HepG2 (cell line): Measurements from ENCODE around the gene RHOC. TPM values are rescaled to one million over a fixed set of nuclear protein-coding genes. Genes with fewer than 3 reads are reported as not detected.

Experiments used
- BHLHE40 ChIP-seq: IDR thresholded peaks from 2 replicates; pipeline ENCODE4 v1.6.1; 2011; ENCODE audit warnings: low read length, improper control_type of control experiment
- CBX2 ChIP-seq, 2 experiments: fragments of 200-600 bp in 1 of 2; sonication (generic); formaldehyde crosslinking in 1 of 2; IDR thresholded peaks; 2 replicates each; pipeline versions ENCODE4 v1.7.0 to v1.8.1; 2018 to 2022; ENCODE audit warnings: low read depth in 2 of 2, low read length in 1 of 2, mild to moderate bottlenecking in 1 of 2, missing genetic modification reagents in 1 of 2
- FOSL1 ChIP-seq: sonication (generic); formaldehyde crosslinking; IDR thresholded peaks from 2 replicates; pipeline ENCODE4 v1.9.0; 2021; ENCODE audit warnings: missing genetic modification reagents, borderline replicate concordance
- FOXA3 ChIP-seq: IDR thresholded peaks from 2 replicates; pipeline ENCODE4 v1.6.1; 2016; ENCODE audit warnings: missing genetic modification reagents, missing compliant biosample characterization
- GLI4 ChIP-seq: sonication (generic); formaldehyde crosslinking; IDR thresholded peaks from 2 replicates; pipeline ENCODE4 v1.5.1; 2020; ENCODE audit warnings: missing genetic modification reagents, mild to moderate bottlenecking, moderate library complexity, borderline replicate concordance
- KLF16 ChIP-seq, 2 experiments: sonication (generic) in 1 of 2; formaldehyde crosslinking in 1 of 2; IDR thresholded peaks; 2 replicates each; pipeline versions ENCODE4 v1.6.1 to v1.8.0; 2016 to 2023; ENCODE audit warnings: missing genetic modification reagents in 2 of 2, missing compliant biosample characterization in 1 of 2
- NR3C1 ChIP-seq: sonication (generic); formaldehyde crosslinking; IDR thresholded peaks from 2 replicates; pipeline ENCODE4 v1.4.0; 2020; ENCODE audit warnings: missing genetic modification reagents
- POLR2AphosphoS5 ChIP-seq: IDR thresholded peaks from 2 replicates; pipeline ENCODE4 v1.6.1; 2012; ENCODE audit warnings: low read depth, low read length
- SAFB2 ChIP-seq: sonication (generic); formaldehyde crosslinking; IDR thresholded peaks from 2 replicates; pipeline ENCODE4 v1.5.1; 2020; ENCODE audit warnings: missing genetic modification reagents, low read depth, mild to moderate bottlenecking, borderline replicate concordance
- SALL1 ChIP-seq: sonication (generic); formaldehyde crosslinking; IDR thresholded peaks from 2 replicates; pipeline ENCODE4 v1.8.0; 2022; ENCODE audit warnings: mild to moderate bottlenecking, missing genetic modification reagents
- SUZ12 ChIP-seq: fragments of 150-350 bp; IDR thresholded peaks from 2 replicates; pipeline ENCODE4 v1.6.1; 2014; ENCODE audit warnings: low read depth, low read length
- TBL1XR1 ChIP-seq: fragments of 150-350 bp; IDR thresholded peaks from 2 replicates; pipeline ENCODE4 v1.6.1; 2014; ENCODE audit warnings: borderline replicate concordance, low read length; ENCODE audit not compliant: partially characterized antibody
- ZBTB38 ChIP-seq: sonication (generic); formaldehyde crosslinking; IDR thresholded peaks from 2 replicates; pipeline ENCODE4 v1.5.1; 2020; ENCODE audit warnings: mild to moderate bottlenecking, missing genetic modification reagents
- ZBTB42 ChIP-seq: sonication (generic); formaldehyde crosslinking; IDR thresholded peaks from 2 replicates; pipeline ENCODE4 v1.5.0; 2020; ENCODE audit warnings: mild to moderate bottlenecking, missing genetic modification reagents
- ZNF296 ChIP-seq: sonication (generic); formaldehyde crosslinking; conservative IDR thresholded peaks from 2 replicates; pipeline ENCODE4 v1.5.0; 2020; ENCODE audit warnings: mild to moderate bottlenecking, missing genetic modification reagents
- ZNF335 ChIP-seq: sonication (generic); formaldehyde crosslinking; IDR thresholded peaks from 2 replicates; pipeline ENCODE4 v1.4.0; 2020; ENCODE audit warnings: missing genetic modification reagents
- ZNF350 ChIP-seq: sonication (generic); formaldehyde crosslinking; IDR thresholded peaks from 2 replicates; pipeline ENCODE4 v1.4.0; 2020; ENCODE audit warnings: mild to moderate bottlenecking, low read depth, missing genetic modification reagents, borderline replicate concordance
- ZNF354B ChIP-seq: sonication (generic); formaldehyde crosslinking; IDR thresholded peaks from 2 replicates; pipeline ENCODE4 v1.8.0; 2022; ENCODE audit warnings: mild to moderate bottlenecking, missing genetic modification reagents
- ZNF569 ChIP-seq: sonication (generic); formaldehyde crosslinking; IDR thresholded peaks from 2 replicates; pipeline ENCODE4 v1.5.0; 2020; ENCODE audit warnings: mild to moderate bottlenecking, missing genetic modification reagents, moderate library complexity, borderline replicate concordance
- ZNF577 ChIP-seq: sonication (generic); formaldehyde crosslinking; IDR thresholded peaks from 2 replicates; pipeline ENCODE4 v1.4.0; 2020; ENCODE audit warnings: mild to moderate bottlenecking, low read depth, missing genetic modification reagents, borderline replicate concordance
- ZNF766 ChIP-seq: sonication (generic); formaldehyde crosslinking; IDR thresholded peaks from 2 replicates; pipeline ENCODE4 v1.5.0; 2020; ENCODE audit warnings: missing genetic modification reagents, borderline replicate concordance
- ZNF782 ChIP-seq: sonication (generic); formaldehyde crosslinking; IDR thresholded peaks from 2 replicates; pipeline ENCODE4 v1.4.0; 2020; ENCODE audit warnings: missing genetic modification reagents, mild to moderate bottlenecking, borderline replicate concordance
- ZNF883 ChIP-seq: sonication (generic); formaldehyde crosslinking; IDR thresholded peaks from 2 replicates; pipeline ENCODE4 v1.5.1; 2020; ENCODE audit warnings: mild to moderate bottlenecking, missing genetic modification reagents; ENCODE audit errors: not compliant biosample characterization
- polyA plus RNA-seq, 8 experiments: library from polyadenylated mRNA; depleted of rRNA in 3 of 8; stranded (reverse) in 7 of 8; unstranded in 1 of 8; fragments of >200 nt; fragmentation: Illumina TruSeq in 4 of 8; extraction: Trizol in 4 of 8; gene quantifications; 2 replicates each; pipeline versions ENCODE4 v1.2.1 to v1.2.3, GENCODE V29; 2011 to 2016; ENCODE audit warnings: low read depth in 4 of 8, missing spikeins in 1 of 8, mixed read lengths in 1 of 8; ENCODE audit not compliant: insufficient read depth in 1 of 8
- total RNA-seq, 5 experiments: library from RNA; depleted of rRNA; stranded (reverse); fragments of >200 nt; fragmentation: Illumina TruSeq; extraction: Trizol; gene quantifications; 2 replicates each; pipeline ENCODE4 v1.2.3, GENCODE V29; 2016; ENCODE audit warnings: low read depth in 1 of 5
- TF ChIP-seq, protein P1 (sequence below): sonication (generic); formaldehyde crosslinking; conservative IDR thresholded peaks from 2 replicates; pipeline ENCODE4 v1.4.0; 2020; ENCODE audit warnings: mild to moderate bottlenecking, missing genetic modification reagents, moderate library complexity
- TF ChIP-seq, protein P2 (sequence below): sonication (generic); formaldehyde crosslinking; IDR thresholded peaks from 2 replicates; pipeline ENCODE4 v1.5.1; 2020; ENCODE audit warnings: mild to moderate bottlenecking, moderate library complexity, missing genetic modification reagents

Gene RHOC
- total and polyA plus RNA-seq, 2 of the 13 experiments (the other 11 are each of a cell fraction or from before 2014, with no cell fraction given) = 64.3 to 182 TPM

DNA sequence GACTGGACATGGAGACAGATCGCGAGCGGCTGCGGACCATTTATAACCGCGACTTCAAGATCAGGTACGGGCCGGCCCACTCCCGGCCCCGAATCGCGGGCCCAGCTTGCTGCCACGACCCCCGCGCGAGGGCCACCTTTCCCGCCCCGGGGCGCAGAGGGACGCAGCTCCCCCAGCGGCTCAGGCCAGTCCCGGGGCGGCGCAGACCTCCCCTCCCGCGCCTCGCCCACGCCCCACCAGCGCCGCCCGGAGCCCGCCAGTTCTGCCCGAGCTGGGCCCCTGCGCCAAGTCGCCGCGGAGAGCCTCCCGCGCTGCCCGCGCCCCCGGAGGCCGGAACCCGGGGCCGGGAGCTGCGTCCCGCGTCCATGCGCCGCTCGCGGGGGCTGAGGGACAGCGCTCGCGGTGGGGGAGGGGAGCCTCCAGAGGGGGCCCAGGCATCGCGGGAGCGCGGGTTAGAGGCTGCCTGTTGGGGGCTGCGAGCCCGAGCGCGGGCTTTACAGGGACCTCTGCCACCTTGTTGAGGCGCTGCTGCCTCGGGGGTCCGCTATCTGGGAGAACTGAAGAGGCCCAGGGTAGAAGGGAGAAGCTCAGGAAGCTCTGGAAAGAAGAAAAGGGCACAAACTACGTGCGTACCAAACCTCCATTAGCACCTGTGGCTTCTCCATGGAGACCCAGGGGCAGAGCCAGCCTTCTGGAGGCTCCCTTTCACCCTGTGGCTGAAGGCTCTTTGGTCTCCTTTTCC lies 31.8 kb downstream of the RHOC start (continued):
- TF ChIP-seq ZNF296 (CRISPR knock-in tag) (no peak), ZBTB38 (peak; percentile 14; the same call in 1 of the 2 replicates), POLR2AphosphoS5 (no peak), SUZ12 (no peak), CBX2 (IDR thresholded peaks at IDR 0.05; ENCODE audit: low read depth, low read length) (no peak), CBX2 (CRISPR knock-in tag; IDR thresholded peaks at IDR 0.05; ENCODE audit: low read depth) (no peak), ZNF569 (CRISPR knock-in tag) (no peak), SALL1 (peak; percentile 7; the same call in 1 of the 2 replicates), FOSL1 (no peak), ZBTB42 (CRISPR knock-in tag) (no peak), ZNF883 (no peak), NR3C1 (CRISPR knock-in tag) (no peak), ZNF335 (CRISPR knock-in tag) (no peak), KLF16 (CRISPR knock-in tag; IDR thresholded peaks at IDR 0.05) (no peak), GLI4 (CRISPR knock-in tag) (no peak), ZNF577 (CRISPR knock-in tag) (no peak), FOXA3 (CRISPR knock-in tag) (peak; percentile 9; the same call in 1 of the 2 replicates), ZNF766 (CRISPR knock-in tag) (no peak), SAFB2 (CRISPR knock-in tag) (no peak; the same call in 1 of the 2 replicates), ZNF782 (CRISPR knock-in tag) (0 out of 2 replicates have a peak, but pooled peaks have one; percentile 12), ZNF350 (CRISPR knock-in tag) (no peak), TBL1XR1 (no peak), BHLHE40 (no peak), ZNF354B (CRISPR knock-in tag) (no peak)
- TF ChIP-seq, protein P1, sequence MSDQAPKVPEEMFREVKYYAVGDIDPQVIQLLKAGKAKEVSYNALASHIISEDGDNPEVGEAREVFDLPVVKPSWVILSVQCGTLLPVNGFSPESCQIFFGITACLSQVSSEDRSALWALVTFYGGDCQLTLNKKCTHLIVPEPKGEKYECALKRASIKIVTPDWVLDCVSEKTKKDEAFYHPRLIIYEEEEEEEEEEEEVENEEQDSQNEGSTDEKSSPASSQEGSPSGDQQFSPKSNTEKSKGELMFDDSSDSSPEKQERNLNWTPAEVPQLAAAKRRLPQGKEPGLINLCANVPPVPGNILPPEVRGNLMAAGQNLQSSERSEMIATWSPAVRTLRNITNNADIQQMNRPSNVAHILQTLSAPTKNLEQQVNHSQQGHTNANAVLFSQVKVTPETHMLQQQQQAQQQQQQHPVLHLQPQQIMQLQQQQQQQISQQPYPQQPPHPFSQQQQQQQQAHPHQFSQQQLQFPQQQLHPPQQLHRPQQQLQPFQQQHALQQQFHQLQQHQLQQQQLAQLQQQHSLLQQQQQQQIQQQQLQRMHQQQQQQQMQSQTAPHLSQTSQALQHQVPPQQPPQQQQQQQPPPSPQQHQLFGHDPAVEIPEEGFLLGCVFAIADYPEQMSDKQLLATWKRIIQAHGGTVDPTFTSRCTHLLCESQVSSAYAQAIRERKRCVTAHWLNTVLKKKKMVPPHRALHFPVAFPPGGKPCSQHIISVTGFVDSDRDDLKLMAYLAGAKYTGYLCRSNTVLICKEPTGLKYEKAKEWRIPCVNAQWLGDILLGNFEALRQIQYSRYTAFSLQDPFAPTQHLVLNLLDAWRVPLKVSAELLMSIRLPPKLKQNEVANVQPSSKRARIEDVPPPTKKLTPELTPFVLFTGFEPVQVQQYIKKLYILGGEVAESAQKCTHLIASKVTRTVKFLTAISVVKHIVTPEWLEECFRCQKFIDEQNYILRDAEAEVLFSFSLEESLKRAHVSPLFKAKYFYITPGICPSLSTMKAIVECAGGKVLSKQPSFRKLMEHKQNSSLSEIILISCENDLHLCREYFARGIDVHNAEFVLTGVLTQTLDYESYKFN (CRISPR knock-in tag) = no peak; the same call in 1 of the 2 replicates
- TF ChIP-seq, protein P2, sequence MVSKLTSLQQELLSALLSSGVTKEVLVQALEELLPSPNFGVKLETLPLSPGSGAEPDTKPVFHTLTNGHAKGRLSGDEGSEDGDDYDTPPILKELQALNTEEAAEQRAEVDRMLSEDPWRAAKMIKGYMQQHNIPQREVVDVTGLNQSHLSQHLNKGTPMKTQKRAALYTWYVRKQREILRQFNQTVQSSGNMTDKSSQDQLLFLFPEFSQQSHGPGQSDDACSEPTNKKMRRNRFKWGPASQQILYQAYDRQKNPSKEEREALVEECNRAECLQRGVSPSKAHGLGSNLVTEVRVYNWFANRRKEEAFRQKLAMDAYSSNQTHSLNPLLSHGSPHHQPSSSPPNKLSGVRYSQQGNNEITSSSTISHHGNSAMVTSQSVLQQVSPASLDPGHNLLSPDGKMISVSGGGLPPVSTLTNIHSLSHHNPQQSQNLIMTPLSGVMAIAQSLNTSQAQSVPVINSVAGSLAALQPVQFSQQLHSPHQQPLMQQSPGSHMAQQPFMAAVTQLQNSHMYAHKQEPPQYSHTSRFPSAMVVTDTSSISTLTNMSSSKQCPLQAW = no peak
